Peyer's patch (tissue), 4 donors: Measurements from ENCODE around the gene EHD1.

Experiments used
- CTCF ChIP-seq, 6 experiments: fragments of 450-650 bp in 4 of 6; fragments of 200-600 bp in 2 of 6; sonication (generic) in 1 of 6; IDR thresholded peaks; one replicate each; pipeline ENCODE4 v1.5.1; 2017 to 2019; ENCODE audit warnings: antibody characterized with exemption in 6 of 6, mild to moderate bottlenecking in 3 of 6, moderate library complexity in 1 of 6
- POLR2A ChIP-seq, 2 donors: fragments of 450-650 bp; IDR thresholded peaks; one replicate each; pipeline ENCODE4 v1.5.1; 2017; ENCODE audit warnings: antibody characterized with exemption in 2 of 2, mild to moderate bottlenecking in 2 of 2, moderate library complexity in 2 of 2

DNA sequence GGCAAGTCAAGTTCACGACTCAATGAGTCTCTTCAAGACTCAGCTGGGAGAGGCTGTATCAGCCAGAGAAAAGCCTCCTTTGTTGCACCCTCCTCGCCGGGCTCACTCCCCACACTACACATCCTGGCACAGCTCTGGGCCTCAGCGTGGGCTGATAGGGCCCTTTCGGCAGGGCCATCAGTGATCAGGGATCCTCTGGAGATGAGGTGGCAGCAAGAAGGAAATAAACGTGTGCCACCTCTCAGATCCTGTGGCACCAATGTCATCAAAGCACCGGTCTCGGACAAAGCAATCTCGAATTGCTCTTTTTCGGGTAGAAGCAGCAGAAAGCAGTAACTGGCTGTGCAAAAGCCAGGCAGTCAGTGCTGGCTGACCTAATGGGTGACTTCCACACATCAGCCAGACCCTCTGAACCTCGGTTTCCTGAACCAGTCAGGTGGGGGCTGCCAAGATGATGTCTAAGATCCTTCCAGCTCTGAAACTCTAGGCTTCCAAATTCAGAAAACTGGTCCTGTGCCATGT is 2.1 kb downstream of the EHD1 start:
- TF ChIP-seq CTCF (IDR thresholded peaks at IDR 0.05): no peak
- no peak for TF ChIP-seq POLR2A (IDR thresholded peaks at IDR 0.05)
